Peyer's patch (tissue), 4 donors: ENCODE data around the gene MYL6B.
A peak's percentile ranks its signal among the peaks of the same experiment; 100 is the strongest.

Experiments
- POLR2A ChIP-seq, 2 donors: fragments of 450-650 bp; IDR thresholded peaks; one replicate each; pipeline ENCODE4 v1.5.1; 2017; ENCODE audit warnings: antibody characterized with exemption in 2 of 2, mild to moderate bottlenecking in 2 of 2, moderate library complexity in 2 of 2
- TF ChIP-seq, protein P1 (sequence below), 6 experiments: fragments of 450-650 bp in 4 of 6; fragments of 200-600 bp in 2 of 6; sonication (generic) in 1 of 6; IDR thresholded peaks; one replicate each; pipeline ENCODE4 v1.5.1; 2017 to 2019; ENCODE audit warnings: antibody characterized with exemption in 6 of 6, mild to moderate bottlenecking in 3 of 6, moderate library complexity in 1 of 6

DNA sequence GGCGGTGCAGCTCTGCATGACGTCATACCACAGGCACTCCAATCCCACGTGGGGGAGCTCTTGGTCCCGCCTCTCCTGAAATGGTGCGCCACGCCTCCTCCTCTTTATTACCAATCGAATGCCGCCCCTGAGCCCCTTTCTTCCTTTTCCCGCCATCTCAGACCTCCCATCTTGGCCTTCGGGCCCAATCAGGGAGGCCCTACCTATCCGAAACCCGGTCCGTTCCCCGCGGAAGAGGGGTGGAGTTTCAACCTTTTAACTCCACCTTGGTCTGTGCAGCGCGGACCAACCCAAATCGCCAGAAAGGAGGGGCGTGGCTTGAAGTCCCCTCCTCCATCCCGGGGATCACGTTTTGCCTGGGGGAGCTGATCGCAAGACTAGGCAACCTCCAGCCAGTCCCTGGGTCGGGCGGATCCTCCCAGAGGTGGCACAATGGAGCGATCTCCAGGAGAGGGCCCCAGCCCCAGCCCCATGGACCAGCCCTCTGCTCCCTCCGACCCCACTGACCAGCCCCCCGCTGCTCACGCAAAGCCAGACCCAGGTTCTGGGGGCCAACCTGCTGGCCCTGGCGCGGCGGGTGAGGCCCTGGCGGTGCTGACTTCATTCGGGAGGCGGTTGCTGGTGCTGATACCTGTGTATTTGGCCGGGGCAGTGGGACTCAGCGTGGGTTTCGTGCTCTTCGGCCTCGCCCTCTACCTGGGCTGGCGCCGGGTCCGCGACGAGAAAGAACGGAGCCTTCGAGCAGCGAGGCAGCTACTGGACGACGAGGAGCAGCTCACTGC lies 24.3 kb upstream of the MYL6B start, which contains the start of gene ESYT1:
- TF ChIP-seq, protein P1, sequence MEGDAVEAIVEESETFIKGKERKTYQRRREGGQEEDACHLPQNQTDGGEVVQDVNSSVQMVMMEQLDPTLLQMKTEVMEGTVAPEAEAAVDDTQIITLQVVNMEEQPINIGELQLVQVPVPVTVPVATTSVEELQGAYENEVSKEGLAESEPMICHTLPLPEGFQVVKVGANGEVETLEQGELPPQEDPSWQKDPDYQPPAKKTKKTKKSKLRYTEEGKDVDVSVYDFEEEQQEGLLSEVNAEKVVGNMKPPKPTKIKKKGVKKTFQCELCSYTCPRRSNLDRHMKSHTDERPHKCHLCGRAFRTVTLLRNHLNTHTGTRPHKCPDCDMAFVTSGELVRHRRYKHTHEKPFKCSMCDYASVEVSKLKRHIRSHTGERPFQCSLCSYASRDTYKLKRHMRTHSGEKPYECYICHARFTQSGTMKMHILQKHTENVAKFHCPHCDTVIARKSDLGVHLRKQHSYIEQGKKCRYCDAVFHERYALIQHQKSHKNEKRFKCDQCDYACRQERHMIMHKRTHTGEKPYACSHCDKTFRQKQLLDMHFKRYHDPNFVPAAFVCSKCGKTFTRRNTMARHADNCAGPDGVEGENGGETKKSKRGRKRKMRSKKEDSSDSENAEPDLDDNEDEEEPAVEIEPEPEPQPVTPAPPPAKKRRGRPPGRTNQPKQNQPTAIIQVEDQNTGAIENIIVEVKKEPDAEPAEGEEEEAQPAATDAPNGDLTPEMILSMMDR (IDR thresholded peaks at IDR 0.05), result no peak
- TF ChIP-seq POLR2A (IDR thresholded peaks at IDR 0.05), result peak; percentile 59 to 90
